Measurements from ENCODE around the gene ENTR1. TPM values are rescaled to one million over a fixed set of nuclear protein-coding genes. Genes with fewer than 3 reads are reported as not detected.

ENTR1 gene
- total RNA-seq, 1 experiment from 2014 or later = 90.8 TPM

- POLR2A ChIA-PET = no interaction called here
- CTCF ChIA-PET = no interaction called here
- H3K9me3 ChIP-seq (ENCODE audit: control insufficient read depth, insufficient read depth, low read depth, low read length) = no peaks in the 10 kb centered on the region
- no peak overlapping the region for H3K4me3 ChIP-seq (ENCODE audit: low read depth in 2 of 2, low read length in 2 of 2)
- in situ Hi-C loops (cut with HindIII; ENCODE audit: low pct_unique_long_range_greater_than_20kb, low sequenced_read_pairs) (no loop called here), intact Hi-C loops (cut with micrococcal nuclease; ENCODE audit: unreplicated experiment) (no loop called here)
- no peak for DNase-seq (ENCODE audit: low read depth, low spot score)
- no peak for ATAC-seq
- no TSS peak for BruUV-seq (replicated peaks)
- H3K4me1 ChIP-seq (ENCODE audit: control insufficient read depth, insufficient read depth, low read length) = no peaks in the 10 kb centered on the region
- TF ChIP-seq SIN3A (IDR thresholded peaks at IDR 0.05; ENCODE audit: borderline replicate concordance, insufficient read depth, low read depth, low read length) = no peak
- no peak for TF ChIP-seq TCF7L2 (IDR thresholded peaks at IDR 0.05; ENCODE audit: low read depth, low read length)
- TF ChIP-seq POLR2AphosphoS5 (IDR thresholded peaks at IDR 0.05; ENCODE audit: low read depth, low read length) = no peak
- TF ChIP-seq, protein P1, sequence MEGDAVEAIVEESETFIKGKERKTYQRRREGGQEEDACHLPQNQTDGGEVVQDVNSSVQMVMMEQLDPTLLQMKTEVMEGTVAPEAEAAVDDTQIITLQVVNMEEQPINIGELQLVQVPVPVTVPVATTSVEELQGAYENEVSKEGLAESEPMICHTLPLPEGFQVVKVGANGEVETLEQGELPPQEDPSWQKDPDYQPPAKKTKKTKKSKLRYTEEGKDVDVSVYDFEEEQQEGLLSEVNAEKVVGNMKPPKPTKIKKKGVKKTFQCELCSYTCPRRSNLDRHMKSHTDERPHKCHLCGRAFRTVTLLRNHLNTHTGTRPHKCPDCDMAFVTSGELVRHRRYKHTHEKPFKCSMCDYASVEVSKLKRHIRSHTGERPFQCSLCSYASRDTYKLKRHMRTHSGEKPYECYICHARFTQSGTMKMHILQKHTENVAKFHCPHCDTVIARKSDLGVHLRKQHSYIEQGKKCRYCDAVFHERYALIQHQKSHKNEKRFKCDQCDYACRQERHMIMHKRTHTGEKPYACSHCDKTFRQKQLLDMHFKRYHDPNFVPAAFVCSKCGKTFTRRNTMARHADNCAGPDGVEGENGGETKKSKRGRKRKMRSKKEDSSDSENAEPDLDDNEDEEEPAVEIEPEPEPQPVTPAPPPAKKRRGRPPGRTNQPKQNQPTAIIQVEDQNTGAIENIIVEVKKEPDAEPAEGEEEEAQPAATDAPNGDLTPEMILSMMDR (IDR thresholded peaks at IDR 0.05) = no peak
- TF ChIP-seq, protein P2, sequence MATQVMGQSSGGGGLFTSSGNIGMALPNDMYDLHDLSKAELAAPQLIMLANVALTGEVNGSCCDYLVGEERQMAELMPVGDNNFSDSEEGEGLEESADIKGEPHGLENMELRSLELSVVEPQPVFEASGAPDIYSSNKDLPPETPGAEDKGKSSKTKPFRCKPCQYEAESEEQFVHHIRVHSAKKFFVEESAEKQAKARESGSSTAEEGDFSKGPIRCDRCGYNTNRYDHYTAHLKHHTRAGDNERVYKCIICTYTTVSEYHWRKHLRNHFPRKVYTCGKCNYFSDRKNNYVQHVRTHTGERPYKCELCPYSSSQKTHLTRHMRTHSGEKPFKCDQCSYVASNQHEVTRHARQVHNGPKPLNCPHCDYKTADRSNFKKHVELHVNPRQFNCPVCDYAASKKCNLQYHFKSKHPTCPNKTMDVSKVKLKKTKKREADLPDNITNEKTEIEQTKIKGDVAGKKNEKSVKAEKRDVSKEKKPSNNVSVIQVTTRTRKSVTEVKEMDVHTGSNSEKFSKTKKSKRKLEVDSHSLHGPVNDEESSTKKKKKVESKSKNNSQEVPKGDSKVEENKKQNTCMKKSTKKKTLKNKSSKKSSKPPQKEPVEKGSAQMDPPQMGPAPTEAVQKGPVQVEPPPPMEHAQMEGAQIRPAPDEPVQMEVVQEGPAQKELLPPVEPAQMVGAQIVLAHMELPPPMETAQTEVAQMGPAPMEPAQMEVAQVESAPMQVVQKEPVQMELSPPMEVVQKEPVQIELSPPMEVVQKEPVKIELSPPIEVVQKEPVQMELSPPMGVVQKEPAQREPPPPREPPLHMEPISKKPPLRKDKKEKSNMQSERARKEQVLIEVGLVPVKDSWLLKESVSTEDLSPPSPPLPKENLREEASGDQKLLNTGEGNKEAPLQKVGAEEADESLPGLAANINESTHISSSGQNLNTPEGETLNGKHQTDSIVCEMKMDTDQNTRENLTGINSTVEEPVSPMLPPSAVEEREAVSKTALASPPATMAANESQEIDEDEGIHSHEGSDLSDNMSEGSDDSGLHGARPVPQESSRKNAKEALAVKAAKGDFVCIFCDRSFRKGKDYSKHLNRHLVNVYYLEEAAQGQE (IDR thresholded peaks at IDR 0.05; ENCODE audit: insufficient read depth in 1 of 2, low read depth in 2 of 2, low read length in 1 of 2) = no peak
- no peak overlapping the region for H3K27ac ChIP-seq (ENCODE audit: low read length)
- H3K27me3 ChIP-seq (ENCODE audit: control insufficient read depth, insufficient read depth, low read length) = no peaks in the 10 kb centered on the region
- peaks cover 5% of the 10 kb centered on the region for H3K36me3 ChIP-seq (ENCODE audit: control insufficient read depth, insufficient read depth, low read length)
These were observed 46.9 kb upstream of the ENTR1 start for GRCh38 chr9:136457326-136457725.

GRCh38 chr9:136456258-136456657 lies 45.8 kb upstream of the ENTR1 start:
- H3K27me3 ChIP-seq (ENCODE audit: control insufficient read depth, insufficient read depth, low read length) = no peaks in the 10 kb centered on the region
- H3K4me1 ChIP-seq (ENCODE audit: control insufficient read depth, insufficient read depth, low read length) = no peaks in the 10 kb centered on the region
- DNase-seq (ENCODE audit: low read depth, low spot score) = no peak
- ChIA-PET POLR2A (no interaction called here), CTCF (no interaction called here)
- no peak overlapping the region for H3K27ac ChIP-seq (ENCODE audit: low read length)
- no peaks in the 10 kb centered on the region for H3K9me3 ChIP-seq (ENCODE audit: control insufficient read depth, insufficient read depth, low read depth, low read length)
- no peak overlapping the region for H3K4me3 ChIP-seq (ENCODE audit: low read depth in 2 of 2, low read length in 2 of 2)
- no TSS peak for BruUV-seq (replicated peaks)
- in situ Hi-C loops (cut with HindIII; ENCODE audit: low pct_unique_long_range_greater_than_20kb, low sequenced_read_pairs) = no loop called here
- TF ChIP-seq SIN3A (IDR thresholded peaks at IDR 0.05; ENCODE audit: borderline replicate concordance, insufficient read depth, low read depth, low read length) (no peak), TCF7L2 (IDR thresholded peaks at IDR 0.05; ENCODE audit: low read depth, low read length) (no peak), POLR2AphosphoS5 (IDR thresholded peaks at IDR 0.05; ENCODE audit: low read depth, low read length) (no peak)
- TF ChIP-seq, protein P1 (IDR thresholded peaks at IDR 0.05) = no peak
- TF ChIP-seq, protein P2 (IDR thresholded peaks at IDR 0.05; ENCODE audit: insufficient read depth in 1 of 2, low read depth in 2 of 2, low read length in 1 of 2) = no peak
- intact Hi-C loops (cut with micrococcal nuclease; ENCODE audit: unreplicated experiment) = no loop called here
- H3K36me3 ChIP-seq (ENCODE audit: control insufficient read depth, insufficient read depth, low read length) = peaks cover 5% of the 10 kb centered on the region
- ATAC-seq = no peak
